CD14-positive monocyte (primary cell): Measurements from ENCODE around the gene KIAA0513. TPM values are rescaled to one million over a fixed set of nuclear protein-coding genes. Genes with fewer than 3 reads are reported as not detected.

ENCODE experiments used
- DNase-seq, 3 donors: peaks; one replicate each; pipeline ENCODE4 v3.0.0-alpha.2; 2011 to 2022
- H2AFZ ChIP-seq: 2 replicates; pipeline ENCODE4 v1.6.0; 2012; ENCODE audit warnings: mild to moderate bottlenecking, low read depth, low read length, inconsistent platforms; ENCODE audit not compliant: insufficient read depth, poor library complexity, severe bottlenecking
- H3K27ac ChIP-seq, 2 donors: 1 replicate in 1 of 2; 2 replicates in 1 of 2; pipeline ENCODE4 v1.5.1; 2012 to 2013; ENCODE audit warnings: low read length in 2 of 2, control low read depth in 1 of 2, inconsistent platforms in 1 of 2, low read depth in 1 of 2, mild to moderate bottlenecking in 1 of 2
- H3K27me3 ChIP-seq, 2 donors: one replicate each; pipeline versions ENCODE4 v1.6.0 to v1.6.1; 2011 to 2013; ENCODE audit warnings: low read length in 2 of 2; ENCODE audit not compliant: control insufficient read depth in 2 of 2, insufficient read depth in 2 of 2
- H3K36me3 ChIP-seq, 2 donors: replicated peaks in 1 of 2; 1 replicate in 1 of 2; 2 replicates in 1 of 2; pipeline versions ENCODE4 v1.5.1 to v1.6.1; 2012 to 2013; ENCODE audit warnings: low read length in 2 of 2, control low read depth in 1 of 2, inconsistent platforms in 1 of 2, mild to moderate bottlenecking in 1 of 2; ENCODE audit not compliant: insufficient read depth in 2 of 2, control insufficient read depth in 1 of 2
- H3K4me1 ChIP-seq, 2 donors: 1 replicate in 1 of 2; 2 replicates in 1 of 2; pipeline versions ENCODE4 v1.5.1 to v1.6.1; 2012 to 2013; ENCODE audit warnings: low read length in 2 of 2, control low read depth in 1 of 2, inconsistent platforms in 1 of 2, mild to moderate bottlenecking in 1 of 2, moderate library complexity in 1 of 2; ENCODE audit not compliant: insufficient read depth in 2 of 2, control insufficient read depth in 1 of 2
- H3K4me2 ChIP-seq: replicated peaks from 2 replicates; pipeline ENCODE3; 2012; ENCODE audit warnings: low read length, moderate library complexity, mild to moderate bottlenecking; ENCODE audit not compliant: poor library complexity, severe bottlenecking; ENCODE audit errors: extremely low read depth
- H3K4me3 ChIP-seq, 3 experiments: fragments of 200-600 bp in 1 of 3; sonication (generic) in 1 of 3; replicated peaks in 1 of 3; 1 replicate in 2 of 3; 2 replicates in 1 of 3; pipeline ENCODE4 v1.5.1; 2011 to 2013; ENCODE audit warnings: low read length in 3 of 3, mild to moderate bottlenecking in 3 of 3, control low read depth in 2 of 3, low read depth in 2 of 3, inconsistent platforms in 1 of 3, moderate library complexity in 1 of 3
- H3K79me2 ChIP-seq: 2 replicates; pipeline ENCODE4 v1.6.0; 2012; ENCODE audit warnings: mild to moderate bottlenecking, control low read depth, inconsistent platforms, low read length, moderate library complexity; ENCODE audit not compliant: insufficient read depth
- H3K9ac ChIP-seq: 2 replicates; pipeline ENCODE4 v1.6.0; 2017; ENCODE audit warnings: low read length, mild to moderate bottlenecking; ENCODE audit not compliant: insufficient read depth, poor library complexity, severe bottlenecking
- H3K9me3 ChIP-seq, 2 donors: replicated peaks in 1 of 2; 1 replicate in 1 of 2; 2 replicates in 1 of 2; pipeline versions ENCODE4 v1.5.1 to v1.6.1; 2012 to 2013; ENCODE audit warnings: low read length in 2 of 2, control low read depth in 1 of 2; ENCODE audit not compliant: control insufficient read depth in 1 of 2, insufficient read depth in 1 of 2
- H4K20me1 ChIP-seq: 2 replicates; pipeline ENCODE4 v1.6.0; 2012; ENCODE audit warnings: mild to moderate bottlenecking, low read length, control low read depth, moderate library complexity; ENCODE audit not compliant: insufficient read depth
- H3K27ac Mint-ChIP-seq, 7 donors: one replicate each; pipeline ENCODE4 v1.8.0; 2020; ENCODE audit warnings: mild to moderate bottlenecking in 7 of 7, mixed read lengths in 7 of 7, moderate library complexity in 6 of 7, inconsistent platforms in 2 of 7
- H3K27me3 Mint-ChIP-seq, 3 donors: one replicate each; pipeline ENCODE4 v1.8.0; 2021 to 2022; ENCODE audit warnings: low read depth in 3 of 3, mild to moderate bottlenecking in 3 of 3, mixed read lengths in 3 of 3, moderate library complexity in 3 of 3, inconsistent platforms in 1 of 3
- H3K36me3 Mint-ChIP-seq, 2 donors: one replicate each; pipeline ENCODE4 v1.8.0; 2020; ENCODE audit warnings: mixed read lengths in 2 of 2, inconsistent platforms in 1 of 2, mild to moderate bottlenecking in 1 of 2
- H3K4me1 Mint-ChIP-seq: one replicate; pipeline ENCODE4 v1.8.0; 2020; ENCODE audit warnings: mild to moderate bottlenecking, mixed read lengths
- H3K4me3 Mint-ChIP-seq, 2 donors: one replicate each; pipeline ENCODE4 v1.8.0; 2020; ENCODE audit warnings: mild to moderate bottlenecking in 2 of 2, mixed read lengths in 2 of 2, moderate library complexity in 1 of 2
- H3K9me3 Mint-ChIP-seq, 7 donors: one replicate each; pipeline ENCODE4 v1.8.0; 2020 to 2022; ENCODE audit warnings: mixed read lengths in 7 of 7, mild to moderate bottlenecking in 6 of 7, moderate library complexity in 6 of 7, inconsistent platforms in 2 of 7
- CTCF ChIP-seq: fragments of 200-600 bp; IDR thresholded peaks from one replicate; pipeline ENCODE4 v1.8.0; 2022; ENCODE audit warnings: antibody characterized with exemption, mild to moderate bottlenecking
- WGBS: methylation state at CpG from one replicate; pipeline ENCODE4 v1.1.5; 2013; ENCODE audit warnings: missing lambda C conversion rate; ENCODE audit not compliant: insufficient coverage; 5-methylcytosine and 5-hydroxymethylcytosine counted together
- intact Hi-C, 2 donors: fragments of 100-400 bp; cut with micrococcal nuclease; formaldehyde crosslinking; loops; one replicate each; pipeline versions ENCODE4 v1.15.0 to v1.15.1; 2023
- polyA plus RNA-seq, 3 donors: library from polyadenylated mRNA; depleted of rRNA in 1 of 3; unstranded in 2 of 3; stranded (reverse) in 1 of 3; fragments of 300-500 nt in 2 of 3; fragments of >200 nt in 1 of 3; fragmentation: Illumina TruSeq in 2 of 3; gene quantifications; 1 replicate in 2 of 3; 2 replicates in 1 of 3; pipeline ENCODE4 v1.2.3, GENCODE V29; 2012 to 2021

Gene KIAA0513
- polyA plus RNA-seq, 3 donors, result 21.4 to 77.5 (median 32.7) TPM

- Histone ChIP-seq H3K4me3 (no peak overlapping the region), H3K4me1 (peaks cover 28 to 46% of the 10 kb centered on the region in 2 donors), H3K27ac (no peak overlapping the region), H3K36me3 (peaks cover 76 to 85% of the 10 kb centered on the region in 2 donors), H2AFZ (no peak overlapping the region), H3K4me2 (no peak overlapping the region), H4K20me1 (peaks cover 78% of the 10 kb centered on the region), H3K79me2 (no peaks in the 10 kb centered on the region), H3K27me3 (no peaks in the 10 kb centered on the region), H3K9me3 (no peaks in the 10 kb centered on the region), H3K9ac (no peak overlapping the region)
- H3K36me3 Mint-ChIP-seq, result peaks cover 75 to 98% of the 10 kb centered on the region in 2 donors
- intact Hi-C loops, result loop anchor here (10.0 kb wide), 2 partner anchors 50 to 330 kb away; no protein-coding TSS in a partner anchor
- peaks cover 40% of the 10 kb centered on the region for H3K4me1 Mint-ChIP-seq
- 57% methylated on average over 10 of the region's 16 CpGs for WGBS
- no peak overlapping the region for H3K4me3 Mint-ChIP-seq
- TF ChIP-seq CTCF, result no peak
- peak overlapping the region in 2 of 7 donors; percentile 28 to 42 for H3K27ac Mint-ChIP-seq
- no peak for DNase-seq
- H3K9me3 Mint-ChIP-seq, result peaks cover 0 to 2% (median 0%) of the 10 kb centered on the region in 7 donors
- peaks cover 0 to 5% (median 3%) of the 10 kb centered on the region in 3 donors for H3K27me3 Mint-ChIP-seq
Observed at GRCh38 chr16:85084841-85085510, 57.4 kb downstream of the KIAA0513 start.

GRCh38 chr16:85085721-85086120 lies 58.1 kb downstream of the KIAA0513 start:
- no peak overlapping the region for H3K4me2 ChIP-seq
- Mint-ChIP-seq H3K36me3 (peaks cover 77 to 98% of the 10 kb centered on the region in 2 donors), H3K27ac (no peak overlapping the region), H3K9me3 (peaks cover 0 to 2% (median 0%) of the 10 kb centered on the region in 7 donors), H3K4me1 (peaks cover 48% of the 10 kb centered on the region), H3K27me3 (peaks cover 0 to 6% (median 4%) of the 10 kb centered on the region in 3 donors), H3K4me3 (no peak overlapping the region)
- 95% methylated on average over 10 of the region's 17 CpGs for WGBS
- H3K27me3 ChIP-seq, result no peaks in the 10 kb centered on the region
- intact Hi-C loops, result loop anchor here (2.0 to 10.0 kb wide), 3 partner anchors 51 to 331 kb away; no protein-coding TSS in a partner anchor
- H2AFZ ChIP-seq, result no peak overlapping the region
- no peak overlapping the region for H3K4me3 ChIP-seq
- H3K27ac ChIP-seq, result peak overlapping the region in 1 of 2 donors; percentile 50
- TF ChIP-seq CTCF, result no peak
- peaks cover 76 to 86% of the 10 kb centered on the region in 2 donors for H3K36me3 ChIP-seq
- peaks cover 36 to 53% of the 10 kb centered on the region in 2 donors for H3K4me1 ChIP-seq
- no peak for DNase-seq
- peaks cover 82% of the 10 kb centered on the region for H4K20me1 ChIP-seq
- H3K9me3 ChIP-seq, result no peaks in the 10 kb centered on the region
- H3K79me2 ChIP-seq, result no peaks in the 10 kb centered on the region
- H3K9ac ChIP-seq, result no peak overlapping the region
